HUES48 (cell line): ENCODE data around the gene UBIAD1.

Source experiments
- H3K27ac ChIP-seq: one replicate; pipeline ENCODE4 v1.7.0; 2013; ENCODE audit warnings: low read depth, low read length, inconsistent platforms
- H3K27me3 ChIP-seq: 2 replicates; pipeline ENCODE4 v1.6.1; 2013; ENCODE audit warnings: mild to moderate bottlenecking, low read length; ENCODE audit not compliant: control insufficient read depth, insufficient read depth
- H3K36me3 ChIP-seq: 2 replicates; pipeline ENCODE4 v1.6.1; 2013; ENCODE audit warnings: low read length; ENCODE audit not compliant: control insufficient read depth, insufficient read depth
- H3K4me1 ChIP-seq: 2 replicates; pipeline ENCODE4 v1.6.1; 2013; ENCODE audit warnings: mild to moderate bottlenecking, low read length; ENCODE audit not compliant: control insufficient read depth, insufficient read depth
- H3K4me3 ChIP-seq: 2 replicates; pipeline ENCODE4 v1.5.1; 2013; ENCODE audit warnings: mild to moderate bottlenecking, low read depth, low read length
- H3K9ac ChIP-seq: 2 replicates; pipeline ENCODE4 v1.6.1; 2013; ENCODE audit warnings: mild to moderate bottlenecking, low read depth, low read length, moderate library complexity
- H3K9me3 ChIP-seq: 2 replicates; pipeline ENCODE4 v1.6.1; 2013; ENCODE audit warnings: low read length; ENCODE audit not compliant: control insufficient read depth, insufficient read depth

The UBIAD1 gene

DNA sequence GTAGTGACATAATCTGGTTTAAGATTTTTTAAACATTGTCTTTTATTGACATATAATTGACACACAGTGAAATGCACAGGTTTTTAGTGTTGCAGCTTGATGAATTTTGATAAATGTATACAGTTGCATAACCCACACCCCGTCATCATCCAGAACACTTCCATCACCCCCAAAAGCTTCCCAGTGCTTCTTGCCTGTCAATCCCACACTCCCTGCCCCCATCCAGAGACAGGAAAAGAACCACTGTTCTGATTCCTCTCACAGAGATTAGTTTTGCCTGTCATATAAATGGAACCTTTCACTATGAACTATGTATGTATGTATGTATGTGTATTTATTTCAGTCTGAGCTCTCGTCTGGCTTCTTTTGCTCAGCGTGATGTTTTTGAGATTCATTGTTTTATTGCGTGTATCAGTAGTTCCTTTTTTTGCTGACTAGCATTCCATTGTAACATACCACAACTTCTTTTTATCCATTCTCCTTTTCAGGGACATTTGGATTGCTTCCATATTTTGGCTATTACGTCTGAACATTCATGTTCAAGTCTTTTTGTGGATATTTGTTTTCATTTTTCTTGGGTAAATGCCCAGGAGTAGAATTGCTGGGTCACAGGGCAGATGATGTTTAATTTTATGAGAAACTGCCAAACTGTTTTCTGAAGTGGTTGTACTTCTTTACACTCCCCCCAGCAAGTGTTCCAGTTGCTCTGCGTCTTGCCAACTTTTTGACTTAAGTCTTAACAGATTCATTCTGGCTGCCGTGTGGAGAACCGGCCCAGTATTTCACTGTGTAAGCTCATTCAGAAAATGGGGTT, 8.7 kb downstream of the UBIAD1 start:
- H3K36me3 ChIP-seq = peaks cover 39% of the 10 kb centered on the region
- no peak overlapping the region for H3K27ac ChIP-seq
- no peak overlapping the region for H3K4me3 ChIP-seq
- H3K9me3 ChIP-seq = no peaks in the 10 kb centered on the region
- H3K4me1 ChIP-seq = peaks cover 20% of the 10 kb centered on the region
- H3K27me3 ChIP-seq = no peaks in the 10 kb centered on the region
- no peak overlapping the region for H3K9ac ChIP-seq

DNA sequence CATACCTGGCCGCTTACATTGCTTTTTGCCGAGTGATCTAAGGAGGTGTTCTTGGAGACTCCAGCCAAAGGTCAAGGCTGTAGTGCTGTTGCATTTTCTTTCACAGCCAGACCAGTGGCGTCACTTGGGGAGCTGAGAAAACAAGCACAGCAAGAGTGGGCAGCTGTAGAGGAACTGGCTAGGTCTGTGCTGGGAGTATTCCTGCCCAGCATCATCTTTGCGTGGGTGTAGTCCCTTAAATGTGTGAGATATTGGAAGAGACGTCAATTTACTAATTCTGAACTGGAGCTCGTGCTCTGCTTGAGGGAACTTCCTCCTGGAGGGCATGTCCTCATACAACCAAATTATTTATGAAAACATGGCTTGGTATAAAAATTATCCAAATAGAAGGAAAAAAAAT, 10.2 kb downstream of the UBIAD1 start:
- H3K36me3 ChIP-seq = peaks cover 39% of the 10 kb centered on the region
- H3K9me3 ChIP-seq = no peaks in the 10 kb centered on the region
- no peak overlapping the region for H3K4me3 ChIP-seq
- peaks cover 31% of the 10 kb centered on the region for H3K4me1 ChIP-seq
- no peaks in the 10 kb centered on the region for H3K27me3 ChIP-seq
- no peak overlapping the region for H3K27ac ChIP-seq
- H3K9ac ChIP-seq = no peak overlapping the region

DNA sequence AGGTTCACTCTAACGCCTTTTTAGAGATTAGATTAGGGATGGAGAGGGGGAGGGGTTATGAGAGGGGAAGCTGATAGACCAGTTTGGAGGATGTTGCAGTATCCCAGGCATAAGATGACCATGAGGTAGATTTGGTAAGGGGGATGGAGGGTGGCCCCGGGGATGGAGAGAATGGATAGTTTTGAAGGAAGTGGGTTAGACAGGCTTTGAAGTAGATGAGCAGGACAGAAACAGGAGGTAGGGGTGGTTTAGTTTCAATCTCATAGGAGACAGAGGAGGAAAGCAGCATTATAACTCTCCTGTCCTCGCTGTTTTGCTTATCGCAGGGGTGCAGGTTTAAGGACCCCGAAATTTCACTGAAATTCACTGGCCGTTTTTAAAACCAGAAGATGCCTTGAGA, 11.8 kb downstream of the UBIAD1 start:
- H3K9me3 ChIP-seq = no peaks in the 10 kb centered on the region
- H3K9ac ChIP-seq = no peak overlapping the region
- no peak overlapping the region for H3K4me3 ChIP-seq
- H3K27ac ChIP-seq = no peak overlapping the region
- peaks cover 33% of the 10 kb centered on the region for H3K4me1 ChIP-seq
- peaks cover 36% of the 10 kb centered on the region for H3K36me3 ChIP-seq
- H3K27me3 ChIP-seq = no peaks in the 10 kb centered on the region

DNA sequence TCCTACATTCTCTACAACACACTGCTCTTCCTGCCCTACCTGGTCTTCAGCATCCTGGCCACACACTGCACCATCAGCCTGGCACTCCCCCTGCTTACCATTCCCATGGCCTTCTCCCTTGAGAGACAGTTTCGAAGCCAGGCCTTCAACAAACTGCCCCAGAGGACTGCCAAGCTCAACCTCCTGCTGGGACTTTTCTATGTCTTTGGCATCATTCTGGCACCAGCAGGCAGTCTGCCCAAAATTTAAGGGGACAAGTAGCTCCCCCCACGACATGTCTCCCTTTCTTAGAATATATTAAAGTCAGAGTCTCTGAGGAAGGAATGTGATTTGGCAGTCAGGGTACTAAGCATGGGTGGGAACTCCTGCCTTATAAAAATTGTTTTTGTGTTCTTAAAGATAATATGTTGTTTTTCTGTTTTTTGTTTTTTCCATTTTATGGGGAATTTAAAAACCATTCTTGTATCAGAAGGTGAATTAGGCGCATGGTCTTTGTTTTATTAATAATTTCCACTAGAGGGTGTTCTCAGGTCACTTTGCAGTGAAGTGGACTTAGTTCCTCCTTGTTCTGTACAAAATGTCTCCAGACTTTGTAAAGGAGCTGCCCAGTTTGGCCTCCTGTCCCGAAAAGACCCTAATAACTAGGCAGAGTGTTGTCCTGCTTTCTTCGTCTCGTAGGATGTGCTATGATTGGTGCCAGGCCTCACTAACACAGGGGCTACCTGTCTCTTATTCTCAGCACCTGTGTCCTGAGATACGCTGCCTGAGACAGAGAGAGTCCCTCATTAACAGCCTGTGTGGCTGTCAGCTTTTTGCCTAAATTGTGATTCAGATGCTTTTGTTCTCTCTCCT, 13.1 kb downstream of the UBIAD1 start:
- peak overlapping the region; percentile 77 for H3K27ac ChIP-seq
- peaks cover 33% of the 10 kb centered on the region for H3K4me1 ChIP-seq
- 0 out of 2 replicates have a peak overlapping the region, but pooled peaks have one; percentile 3 for H3K4me3 ChIP-seq
- no peak overlapping the region for H3K9ac ChIP-seq
- H3K36me3 ChIP-seq = peaks cover 38% of the 10 kb centered on the region
- no peaks in the 10 kb centered on the region for H3K27me3 ChIP-seq
- H3K9me3 ChIP-seq = no peaks in the 10 kb centered on the region

DNA sequence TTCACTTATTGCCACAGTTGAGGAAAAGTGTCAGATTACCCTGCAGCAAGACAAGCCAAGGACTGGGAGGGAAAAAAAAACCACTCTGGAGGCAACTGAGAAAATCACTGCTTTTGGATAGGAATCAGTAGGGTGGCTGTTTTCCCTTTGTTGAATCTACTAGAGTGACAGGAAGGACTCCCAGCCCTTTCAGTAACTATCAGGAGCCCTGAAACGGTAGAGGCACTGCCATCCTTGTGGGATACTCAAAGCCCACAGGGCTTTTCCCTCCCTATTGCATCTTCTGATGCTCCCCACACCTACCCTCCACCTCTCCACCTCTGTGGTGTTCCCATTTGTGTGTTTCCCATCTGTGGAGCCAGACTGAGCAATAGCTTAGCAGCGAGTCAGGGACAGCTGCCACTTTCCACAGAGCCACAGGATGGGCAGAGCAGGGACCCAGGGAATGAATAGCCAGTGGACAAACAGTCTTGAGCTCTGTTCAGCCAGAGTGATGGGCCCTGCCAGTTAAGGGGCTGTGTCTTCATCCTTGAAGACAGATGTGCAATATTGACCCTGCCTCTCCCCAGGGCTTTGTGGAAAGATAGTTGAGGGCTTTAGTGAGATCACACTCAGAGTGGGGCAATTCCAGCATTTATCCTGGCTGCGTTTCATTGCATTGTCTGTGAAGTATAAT, 13.9 kb downstream of the UBIAD1 start:
- Histone ChIP-seq H3K9me3 (no peaks in the 10 kb centered on the region), H3K4me1 (peaks cover 33% of the 10 kb centered on the region), H3K9ac (no peak overlapping the region), H3K27ac (peak overlapping the region; percentile 77), H3K36me3 (peaks cover 31% of the 10 kb centered on the region), H3K4me3 (peak overlapping the region; percentile 13; the same call in 1 of the 2 replicates), H3K27me3 (no peaks in the 10 kb centered on the region)

DNA sequence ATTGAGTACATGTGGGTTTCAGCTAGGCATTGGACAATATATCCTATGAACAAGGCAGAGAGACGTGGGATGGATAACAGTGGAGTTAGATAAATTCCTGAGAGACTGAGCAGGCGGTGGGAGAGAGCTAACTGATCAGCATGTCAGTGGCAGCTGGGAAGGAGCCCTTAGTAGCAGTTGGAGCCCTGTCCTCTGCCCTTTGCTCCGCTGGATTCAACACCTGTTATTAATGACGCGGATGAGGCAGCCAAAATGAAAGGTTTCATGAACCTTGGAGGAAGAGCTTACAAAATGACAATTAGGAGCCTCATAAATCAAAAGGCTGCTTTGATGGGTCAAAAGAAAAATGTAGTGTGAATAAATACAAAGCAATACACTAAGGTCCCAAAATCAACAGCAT, 16.1 kb downstream of the UBIAD1 start:
- Histone ChIP-seq H3K27me3 (no peaks in the 10 kb centered on the region), H3K4me1 (peaks cover 33% of the 10 kb centered on the region), H3K9ac (no peak overlapping the region), H3K4me3 (no peak overlapping the region), H3K36me3 (peaks cover 28% of the 10 kb centered on the region), H3K9me3 (no peaks in the 10 kb centered on the region), H3K27ac (no peak overlapping the region)

DNA sequence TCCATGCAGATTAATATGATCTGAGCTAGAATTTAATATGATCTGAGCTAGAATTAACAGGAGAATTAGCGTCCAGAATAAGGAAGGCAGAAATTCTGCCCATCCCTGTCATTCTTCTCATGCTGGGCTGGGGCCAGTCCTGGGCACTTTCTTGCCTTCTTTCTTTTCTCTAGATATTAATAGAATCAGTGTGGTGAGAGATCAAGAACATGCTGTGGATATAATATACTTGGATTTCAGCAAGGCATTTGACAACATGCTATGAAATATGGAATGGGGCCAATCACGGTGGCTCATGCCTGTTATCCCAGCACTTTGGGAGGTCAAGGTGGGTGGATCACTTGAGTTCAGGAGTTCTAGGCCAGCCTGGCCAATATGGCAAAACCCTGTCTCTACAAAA, 18.1 kb downstream of the UBIAD1 start:
- Histone ChIP-seq H3K9ac (no peak overlapping the region), H3K27me3 (no peaks in the 10 kb centered on the region), H3K27ac (no peak overlapping the region), H3K4me1 (peaks cover 19% of the 10 kb centered on the region), H3K9me3 (no peaks in the 10 kb centered on the region), H3K36me3 (peaks cover 31% of the 10 kb centered on the region), H3K4me3 (no peak overlapping the region)

DNA sequence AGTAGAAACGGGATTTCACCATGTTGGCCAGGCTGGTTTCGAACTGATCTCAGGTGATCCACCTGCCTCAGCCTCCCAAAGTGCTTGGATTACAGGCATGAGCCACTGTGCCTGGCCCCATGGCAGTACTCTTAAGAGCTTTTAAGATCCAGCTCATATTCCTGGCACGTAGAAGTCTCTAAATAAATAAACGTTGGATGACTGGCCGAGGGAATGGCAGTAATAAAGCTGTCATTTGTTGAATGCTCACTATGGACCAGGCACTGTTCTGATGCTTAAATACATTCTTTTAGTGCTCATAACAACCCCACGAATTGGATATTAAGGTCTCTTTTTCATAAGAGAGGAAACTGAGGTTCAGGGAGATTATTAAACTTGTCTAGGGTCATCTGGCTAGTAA, 20.9 kb downstream of the UBIAD1 start:
- Histone ChIP-seq H3K36me3 (peaks cover 26% of the 10 kb centered on the region), H3K4me3 (no peak overlapping the region), H3K4me1 (peaks cover 4% of the 10 kb centered on the region; the same call in 1 of the 2 replicates), H3K9ac (no peak overlapping the region), H3K9me3 (no peaks in the 10 kb centered on the region), H3K27ac (no peak overlapping the region), H3K27me3 (no peaks in the 10 kb centered on the region)

DNA sequence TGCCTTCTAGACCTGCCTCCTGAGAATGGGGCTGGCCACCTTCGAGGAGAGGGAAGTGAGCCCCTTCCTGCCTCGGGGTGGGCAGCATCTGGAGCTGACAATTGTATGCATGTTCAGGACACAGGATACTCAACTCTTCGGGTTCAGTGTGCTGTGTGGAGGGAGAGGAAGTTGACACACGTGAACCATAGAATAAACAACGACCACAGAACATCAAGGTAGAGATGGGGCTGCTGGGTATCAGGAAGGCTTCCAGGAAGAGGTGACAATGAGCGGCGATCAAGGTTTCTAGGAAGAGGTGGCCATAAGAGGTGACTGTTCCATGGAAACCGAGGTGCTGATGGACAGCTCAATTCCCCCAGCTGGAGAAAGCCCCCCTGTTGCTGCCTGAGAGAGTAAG, 22.0 kb downstream of the UBIAD1 start:
- Histone ChIP-seq H3K27me3 (no peaks in the 10 kb centered on the region), H3K27ac (no peak overlapping the region), H3K4me3 (no peak overlapping the region), H3K36me3 (peaks cover 26% of the 10 kb centered on the region), H3K4me1 (peaks cover 11% of the 10 kb centered on the region; the same call in 1 of the 2 replicates), H3K9me3 (no peaks in the 10 kb centered on the region), H3K9ac (no peak overlapping the region)

DNA sequence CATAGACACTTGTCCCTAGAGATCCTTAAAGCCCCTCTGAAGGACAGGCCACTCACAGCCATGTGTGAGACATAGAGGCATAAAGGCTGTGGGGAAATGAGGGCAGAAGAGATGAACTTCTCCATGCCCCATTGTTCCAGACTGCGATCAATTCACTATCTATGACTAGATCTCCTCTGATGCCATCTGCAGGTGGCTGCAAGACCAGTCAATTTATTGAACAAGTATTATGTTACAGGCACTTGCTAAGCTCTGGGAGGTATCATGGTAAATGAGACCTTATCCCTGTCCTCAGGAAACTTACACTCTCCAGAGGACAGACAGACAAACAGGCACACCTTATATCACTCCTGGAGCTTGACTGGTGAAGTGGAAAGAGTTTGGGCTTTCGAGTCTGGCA, 22.9 kb downstream of the UBIAD1 start:
- Histone ChIP-seq H3K4me3 (no peak overlapping the region), H3K9me3 (no peaks in the 10 kb centered on the region), H3K27ac (no peak overlapping the region), H3K9ac (no peak overlapping the region), H3K4me1 (peaks cover 11% of the 10 kb centered on the region; the same call in 1 of the 2 replicates), H3K36me3 (peaks cover 20% of the 10 kb centered on the region), H3K27me3 (no peaks in the 10 kb centered on the region)
